Activated CD4-positive, alpha-beta memory T cell treated with anti-CD3 and anti-CD28 coated beads, Interleukin-2, amount 10 ng/mL, durations not matched to agents 7 days and 5 days (primary cell): ENCODE measurements around the gene GID8. TPM values are rescaled to one million over a fixed set of nuclear protein-coding genes. Genes with fewer than 3 reads are reported as not detected.

Experiments
- CTCF ChIA-PET: fragments of 350-600 bp; sonication (Branson Sonifier 250); formaldehyde crosslinking; loops from one replicate; lab custom pipeline; 2021; ENCODE audit warnings: antibody characterized with exemption, inconsistent platforms; lab: Charles Lee
- POLR2A ChIA-PET: fragments of 350-600 bp; sonication (Branson Sonifier 250); formaldehyde crosslinking; loops from one replicate; lab custom pipeline; 2021; ENCODE audit warnings: antibody characterized with exemption; lab: Charles Lee
- DNase-seq: peaks from one replicate; pipeline ENCODE4 v3.0.0-alpha.2; 2020
- H3K27ac Mint-ChIP-seq: one replicate; pipeline ENCODE4 v1.8.0; 2021; ENCODE audit warnings: mild to moderate bottlenecking, mixed read lengths
- H3K27me3 Mint-ChIP-seq: one replicate; pipeline ENCODE4 v1.8.0; 2021; ENCODE audit warnings: mixed read lengths
- H3K36me3 Mint-ChIP-seq: one replicate; pipeline ENCODE4 v1.8.0; 2021; ENCODE audit warnings: low read depth, mixed read lengths
- H3K4me1 Mint-ChIP-seq: one replicate; pipeline ENCODE4 v1.8.0; 2021; ENCODE audit warnings: mixed read lengths
- H3K4me3 Mint-ChIP-seq: one replicate; pipeline ENCODE4 v1.8.0; 2021; ENCODE audit warnings: mild to moderate bottlenecking, mixed read lengths
- H3K9me3 Mint-ChIP-seq: one replicate; pipeline ENCODE4 v1.8.0; 2021; ENCODE audit warnings: mixed read lengths
- total RNA-seq, 2 experiments: library from RNA; stranded (reverse); gene quantifications; one replicate each; pipeline ENCODE4 v1.2.3, GENCODE V29; 2021

GID8 gene
- total RNA-seq, 2 experiments from 2014 or later: 31.9 to 32.8 TPM

- H3K27ac Mint-ChIP-seq: no peak overlapping the region
- no peaks in the 10 kb centered on the region for H3K36me3 Mint-ChIP-seq
- ChIA-PET POLR2A (interaction anchor here (1.0 to 1.9 kb wide), 6 partner anchors 10 to 36 kb away, joined by 3 to 7 read pairs (median 4); partner anchors contain the start of genes BHLHE23 and GID8), CTCF (interaction anchor here (0.7 to 3.8 kb wide), 22 partner anchors 8 to 242 kb away, joined by 3 to 30 read pairs (median 4); partner anchors contain the start of gene GID8)
- peaks cover 51% of the 10 kb centered on the region for H3K27me3 Mint-ChIP-seq
- no peak for DNase-seq
- no peaks in the 10 kb centered on the region for H3K9me3 Mint-ChIP-seq
- no peak overlapping the region for H3K4me3 Mint-ChIP-seq
- peaks cover 29% of the 10 kb centered on the region for H3K4me1 Mint-ChIP-seq
These were observed 35.1 kb downstream of the GID8 start for GRCh38 chr20:62972845-62973745.

DNA sequence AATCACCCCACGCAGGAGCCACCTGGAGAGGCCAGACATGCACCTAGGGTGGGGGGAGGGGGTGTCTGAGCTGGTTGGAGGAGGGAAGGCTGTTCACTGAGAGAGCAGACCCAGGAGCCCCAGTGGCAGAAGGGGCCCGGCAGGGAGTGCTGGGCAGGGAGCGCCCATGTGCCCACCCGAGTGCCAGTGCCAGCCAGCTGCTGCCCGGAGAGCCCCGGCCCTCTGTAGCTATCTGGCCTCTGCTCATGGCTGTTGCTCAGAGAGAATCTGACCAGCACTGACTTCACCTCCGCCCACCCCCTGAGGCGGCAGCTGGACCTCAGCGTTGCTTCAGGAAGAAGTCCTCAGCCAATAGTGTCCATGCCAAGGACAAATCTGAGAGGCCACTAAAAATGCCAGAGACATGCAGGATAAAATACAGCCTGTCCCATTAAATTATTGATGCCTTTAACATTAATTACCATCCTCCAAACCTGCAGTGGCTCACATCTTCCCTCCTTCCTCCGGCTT, 37.4 kb downstream of the GID8 start:
- ChIA-PET POLR2A (interaction anchor here (1.4 kb wide), 1 partner anchor 34 kb away, joined by 3 read pairs; no protein-coding TSS in a partner anchor), CTCF (no interaction called here)
- no peaks in the 10 kb centered on the region for H3K36me3 Mint-ChIP-seq
- H3K27ac Mint-ChIP-seq: no peak overlapping the region
- H3K9me3 Mint-ChIP-seq: no peaks in the 10 kb centered on the region
- DNase-seq: no peak
- peaks cover 45% of the 10 kb centered on the region for H3K4me1 Mint-ChIP-seq
- H3K4me3 Mint-ChIP-seq: no peak overlapping the region
- H3K27me3 Mint-ChIP-seq: peaks cover 70% of the 10 kb centered on the region

- no peak overlapping the region for H3K4me3 Mint-ChIP-seq
- peaks cover 74% of the 10 kb centered on the region for H3K27me3 Mint-ChIP-seq
These were observed 38.0 kb downstream of the GID8 start for GRCh38 chr20:62975812-62976508.

GRCh38 chr20:62976886-62977285, 38.9 kb downstream of the GID8 start:
- H3K27me3 Mint-ChIP-seq: peaks cover 72% of the 10 kb centered on the region
- ChIA-PET POLR2A (no interaction called here), CTCF (no interaction called here)
- H3K4me1 Mint-ChIP-seq: peaks cover 53% of the 10 kb centered on the region
- no peak overlapping the region for H3K27ac Mint-ChIP-seq
- no peaks in the 10 kb centered on the region for H3K36me3 Mint-ChIP-seq
- H3K9me3 Mint-ChIP-seq: no peaks in the 10 kb centered on the region
- no peak for DNase-seq
- H3K4me3 Mint-ChIP-seq: no peak overlapping the region

More at GRCh38 chr20:62975812-62976508, 38.0 kb downstream of the GID8 start:
- no peaks in the 10 kb centered on the region for H3K9me3 Mint-ChIP-seq
- H3K4me1 Mint-ChIP-seq: peaks cover 51% of the 10 kb centered on the region
- DNase-seq: no peak
- CTCF ChIA-PET: no interaction called here
- H3K27ac Mint-ChIP-seq: no peak overlapping the region
- no peaks in the 10 kb centered on the region for H3K36me3 Mint-ChIP-seq
- POLR2A ChIA-PET: interaction anchor here (1.4 kb wide), 1 partner anchor 33 kb away, joined by 3 read pairs; no protein-coding TSS in a partner anchor

DNA sequence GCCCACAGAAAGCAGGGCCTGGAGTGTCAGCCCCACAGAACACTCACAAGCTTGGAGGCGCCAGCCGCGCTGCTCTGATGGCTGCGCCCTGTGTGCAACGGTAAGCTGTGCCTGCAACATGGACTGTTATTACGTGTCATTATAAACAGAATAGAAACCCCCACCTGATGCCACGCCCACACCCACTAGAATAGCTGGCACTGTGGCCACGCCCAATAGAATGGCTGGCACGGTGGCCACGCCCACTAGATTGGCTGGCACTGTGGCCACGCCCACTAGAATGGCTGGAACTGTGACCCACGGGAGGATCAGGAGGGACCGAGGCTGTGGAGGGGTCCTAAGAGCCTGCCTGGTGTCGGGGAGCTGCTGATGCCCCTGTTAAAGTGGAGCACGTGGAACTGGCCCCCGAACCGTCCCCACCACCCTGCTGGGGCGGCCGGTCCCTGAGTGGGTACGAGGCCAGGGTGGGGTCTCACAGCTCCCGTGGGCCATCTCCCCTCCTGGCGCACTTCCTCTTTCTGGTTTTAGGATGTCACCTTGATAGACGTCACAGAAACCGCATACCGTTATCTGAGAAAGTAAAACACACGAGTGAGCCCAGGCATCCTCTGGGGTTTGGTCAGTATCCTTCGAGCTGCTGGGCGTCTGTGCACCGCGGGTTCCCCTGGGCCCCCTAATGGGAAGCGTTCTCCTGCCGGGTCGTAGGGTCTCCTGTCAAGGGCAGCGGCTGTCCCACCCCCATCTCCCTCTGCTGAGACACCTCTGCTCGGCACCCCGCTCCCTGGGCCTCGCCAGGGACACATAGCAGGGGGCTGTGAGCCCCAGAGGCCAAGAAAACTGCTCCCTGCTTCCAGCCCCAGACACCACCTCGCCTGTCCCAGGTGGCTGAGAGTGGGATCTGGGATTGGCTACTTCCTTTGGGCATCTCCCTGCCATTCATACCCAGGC, 39.9 kb downstream of the GID8 start:
- ChIA-PET CTCF (interaction anchor here (1.4 kb wide), 1 partner anchor 31 kb away, joined by 5 read pairs; no protein-coding TSS in a partner anchor), POLR2A (interaction anchor here (0.8 to 1.6 kb wide), 4 partner anchors 24 to 183 kb away, joined by 3 to 6 read pairs (median 4); no protein-coding TSS in a partner anchor)
- Mint-ChIP-seq H3K36me3 (no peaks in the 10 kb centered on the region), H3K27me3 (peaks cover 66% of the 10 kb centered on the region), H3K9me3 (no peaks in the 10 kb centered on the region), H3K4me1 (peaks cover 55% of the 10 kb centered on the region), H3K27ac (peak overlapping the region; percentile 65), H3K4me3 (peak overlapping the region; percentile 55)
- peak; percentile 85 for DNase-seq

GRCh38 chr20:62978561-62978943, 40.6 kb downstream of the GID8 start:
- Mint-ChIP-seq H3K27me3 (peaks cover 62% of the 10 kb centered on the region), H3K9me3 (no peaks in the 10 kb centered on the region), H3K36me3 (no peaks in the 10 kb centered on the region), H3K27ac (no peak overlapping the region), H3K4me3 (no peak overlapping the region), H3K4me1 (peaks cover 57% of the 10 kb centered on the region)
- ChIA-PET CTCF (interaction anchor here (1.4 to 2.4 kb wide), 2 partner anchors 30 to 31 kb away, joined by 5 to 9 read pairs; no protein-coding TSS in a partner anchor), POLR2A (interaction anchor here (1.2 to 1.6 kb wide), 2 partner anchors 60 to 183 kb away, joined by 3 to 6 read pairs; no protein-coding TSS in a partner anchor)
- no peak for DNase-seq

DNA sequence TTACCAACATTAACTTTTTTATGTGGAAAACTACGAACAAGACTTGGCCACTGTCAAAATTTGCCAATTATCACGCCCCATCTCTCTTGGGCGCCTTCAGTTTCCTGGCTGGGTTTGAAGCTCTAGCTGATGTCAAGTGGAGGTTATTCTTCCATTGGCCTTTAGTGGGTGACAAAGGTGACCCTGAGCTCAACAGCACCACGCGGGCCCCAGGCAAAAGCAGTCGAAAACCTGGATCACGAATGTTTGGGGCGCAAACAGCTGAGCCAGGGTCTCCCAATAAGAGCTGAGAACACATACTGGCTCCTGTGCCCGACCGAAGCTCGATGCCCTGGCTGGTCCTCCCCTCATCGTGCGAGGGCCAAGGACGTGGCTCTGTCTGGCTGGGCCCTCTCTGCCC, 41.4 kb downstream of the GID8 start:
- no peak overlapping the region for H3K27ac Mint-ChIP-seq
- POLR2A ChIA-PET: no interaction called here
- CTCF ChIA-PET: interaction anchor here (1.0 to 2.4 kb wide), 2 partner anchors 30 to 157 kb away, joined by 5 to 9 read pairs; no protein-coding TSS in a partner anchor

DNA sequence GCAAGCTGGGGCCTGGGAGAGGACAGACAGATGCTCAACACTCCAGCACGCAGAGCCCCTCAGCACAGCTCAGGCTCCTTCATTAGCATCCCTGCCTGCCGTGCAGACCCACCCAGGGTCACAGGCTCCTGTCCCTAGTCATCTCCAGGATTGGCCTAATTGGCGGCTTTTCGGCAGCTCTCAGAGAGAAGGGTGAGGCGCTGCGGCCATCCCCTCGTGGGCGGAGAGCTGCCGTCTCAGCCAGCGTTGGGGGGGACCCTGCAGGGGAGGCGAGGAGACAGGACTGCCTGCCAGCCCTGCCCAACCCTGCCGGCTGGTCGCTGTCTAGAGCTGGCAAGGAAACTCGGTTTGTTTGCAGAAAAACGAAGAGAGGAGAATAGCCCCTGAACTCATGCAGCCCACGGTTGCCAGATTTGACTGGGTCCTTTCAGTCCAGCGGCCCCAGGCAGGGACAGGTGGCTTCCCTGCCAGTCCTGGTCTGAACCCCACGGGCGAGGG, 42.0 kb downstream of the GID8 start:
- ChIA-PET CTCF (interaction anchor here (1.0 to 2.4 kb wide), 2 partner anchors 29 to 157 kb away, joined by 5 to 9 read pairs; no protein-coding TSS in a partner anchor), POLR2A (interaction anchor here (0.7 kb wide), 1 partner anchor 24 kb away, joined by 3 read pairs; no protein-coding TSS in a partner anchor)
- Mint-ChIP-seq H3K4me3 (no peak overlapping the region), H3K27me3 (peaks cover 56% of the 10 kb centered on the region), H3K4me1 (peaks cover 57% of the 10 kb centered on the region), H3K27ac (no peak overlapping the region), H3K36me3 (no peaks in the 10 kb centered on the region), H3K9me3 (no peaks in the 10 kb centered on the region)
- no peak for DNase-seq

More for the DNA sequence above, 41.4 kb downstream of the GID8 start:
- peaks cover 59% of the 10 kb centered on the region for H3K27me3 Mint-ChIP-seq
- no peak for DNase-seq
- peaks cover 57% of the 10 kb centered on the region for H3K4me1 Mint-ChIP-seq
- H3K4me3 Mint-ChIP-seq: no peak overlapping the region
- no peaks in the 10 kb centered on the region for H3K9me3 Mint-ChIP-seq
- no peaks in the 10 kb centered on the region for H3K36me3 Mint-ChIP-seq

DNA sequence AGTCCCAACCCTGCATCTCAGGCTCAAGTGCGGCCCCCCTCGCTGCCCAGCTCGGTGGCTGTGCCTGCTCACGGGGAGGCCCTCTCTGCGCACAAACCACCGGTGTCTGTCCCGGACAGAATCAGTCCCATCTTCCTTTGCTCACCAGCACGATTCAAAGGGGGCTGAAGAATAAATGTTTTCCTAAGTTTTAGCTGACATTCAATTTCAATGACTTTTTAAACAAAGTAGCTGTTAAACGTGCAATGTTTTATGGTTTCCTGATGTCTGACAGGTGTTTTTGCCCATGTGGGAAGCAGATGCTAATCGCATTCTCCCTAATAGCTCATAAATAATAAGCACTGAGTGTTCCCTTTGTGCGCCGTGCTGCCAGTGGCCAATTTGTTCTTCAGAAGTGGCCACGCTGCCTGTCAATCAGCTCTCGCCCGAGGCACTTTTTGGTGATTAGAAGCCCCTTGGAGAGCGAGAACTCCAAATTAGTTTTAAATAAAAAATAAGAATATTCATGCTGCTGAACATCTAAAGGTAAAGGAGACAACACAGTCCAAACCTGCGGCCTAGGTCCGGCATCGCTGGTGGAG, 42.5 kb downstream of the GID8 start:
- Mint-ChIP-seq H3K27me3 (peaks cover 53% of the 10 kb centered on the region), H3K36me3 (no peaks in the 10 kb centered on the region), H3K9me3 (no peaks in the 10 kb centered on the region), H3K27ac (no peak overlapping the region), H3K4me3 (no peak overlapping the region), H3K4me1 (peaks cover 57% of the 10 kb centered on the region)
- ChIA-PET POLR2A (interaction anchor here (0.7 kb wide), 1 partner anchor 24 kb away, joined by 3 read pairs; no protein-coding TSS in a partner anchor), CTCF (interaction anchor here (2.4 kb wide), 1 partner anchor 28 kb away, joined by 9 read pairs; no protein-coding TSS in a partner anchor)
- no peak for DNase-seq

DNA sequence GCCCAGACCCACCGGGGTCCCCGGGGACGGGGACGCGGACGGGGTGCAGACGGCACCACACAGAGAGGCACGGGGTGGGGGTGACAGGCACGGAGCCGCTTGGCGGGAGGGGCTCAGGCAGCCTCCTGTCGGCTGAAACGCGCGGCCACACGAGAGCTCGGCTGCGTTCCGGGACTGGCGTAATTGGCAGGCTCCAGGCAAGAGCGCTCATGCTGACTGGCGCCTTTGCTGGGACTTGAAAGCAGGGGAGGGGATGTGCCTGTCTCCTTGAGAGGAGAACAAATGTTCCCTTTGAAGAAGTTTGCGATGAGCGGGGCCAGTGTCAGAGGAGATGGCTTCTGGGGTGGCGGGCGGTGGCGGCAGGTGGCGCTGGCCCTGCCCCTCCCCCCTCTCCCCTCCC, 43.0 kb downstream of the GID8 start:
- peaks cover 57% of the 10 kb centered on the region for H3K4me1 Mint-ChIP-seq
- ChIA-PET CTCF (interaction anchor here (0.6 to 2.4 kb wide), 3 partner anchors 8 to 62 kb away, joined by 3 to 9 read pairs (median 3); no protein-coding TSS in a partner anchor), POLR2A (interaction anchor here (1.1 kb wide), 1 partner anchor 54 kb away, joined by 3 read pairs; the partner anchor contains the start of gene DIDO1)
- H3K4me3 Mint-ChIP-seq: no peak overlapping the region
- DNase-seq: peak; percentile 54
- no peaks in the 10 kb centered on the region for H3K9me3 Mint-ChIP-seq
- H3K27me3 Mint-ChIP-seq: peaks cover 50% of the 10 kb centered on the region
- H3K36me3 Mint-ChIP-seq: no peaks in the 10 kb centered on the region
- no peak overlapping the region for H3K27ac Mint-ChIP-seq
